GM23248 (cell line): Measurements from ENCODE around the gene CFAP299.

Experiments
- EZH2 ChIP-seq: fragments of 200-600 bp; sonication (generic); IDR thresholded peaks from 2 replicates; pipeline ENCODE4 v1.6.1; 2018; ENCODE audit warnings: antibody characterized with exemption, mild to moderate bottlenecking; ENCODE audit not compliant: insufficient read depth, poor library complexity, severe bottlenecking
- EZH2phosphoT487 ChIP-seq: fragments of 200-600 bp; sonication (generic); IDR thresholded peaks from 2 replicates; pipeline ENCODE4 v1.6.1; 2018; ENCODE audit warnings: antibody characterized with exemption, moderate library complexity, mild to moderate bottlenecking, low read depth; ENCODE audit not compliant: insufficient read depth

DNA sequence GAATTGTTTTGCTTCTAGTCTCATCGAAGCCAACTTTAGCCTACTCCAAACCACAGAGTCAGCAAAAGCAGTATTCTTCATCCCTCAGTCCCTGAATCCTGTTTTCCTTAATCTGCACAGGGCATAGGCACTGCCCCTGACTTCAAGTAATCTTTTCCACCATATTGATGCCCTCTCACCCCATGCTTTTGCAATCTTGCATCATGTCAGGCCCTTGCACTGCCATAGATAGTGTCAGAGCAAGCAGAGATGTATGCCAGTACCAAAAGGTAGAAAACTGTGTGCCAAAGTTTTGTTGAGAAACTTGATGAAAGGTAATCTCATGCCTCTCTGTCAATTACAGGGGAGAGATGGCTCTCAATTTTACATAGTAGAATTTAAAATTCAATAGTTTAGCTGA is 131.1 kb downstream of the CFAP299 start:
- TF ChIP-seq EZH2 (no peak), EZH2phosphoT487 (no peak)
